Mucosa of descending colon (tissue), 3 donors: ENCODE data around the gene ATP1A4. TPM values are rescaled to one million over a fixed set of nuclear protein-coding genes. Genes with fewer than 3 reads are reported as not detected.

Source experiments
- ATAC-seq: fragments of 200-7000 bp; cut with Tn5 transposase; one replicate; pipeline ENCODE4 v1.9.1; 2020; ENCODE audit warnings: mild to moderate bottlenecking, moderate library complexity
- DNase-seq, 3 donors: peaks; one replicate each; pipeline ENCODE4 v3.0.0-alpha.2; 2020
- H3K36me3 ChIP-seq: fragments of 200-600 bp; one replicate; pipeline ENCODE4 v1.8.0; 2021; ENCODE audit warnings: low read depth, mild to moderate bottlenecking
- H3K4me1 ChIP-seq: fragments of 200-600 bp; one replicate; pipeline ENCODE4 v1.8.0; 2021; ENCODE audit warnings: low read depth, mild to moderate bottlenecking
- H3K4me3 ChIP-seq: fragments of 200-600 bp; one replicate; pipeline ENCODE4 v1.8.0; 2021; ENCODE audit warnings: mild to moderate bottlenecking
- H3K9me3 ChIP-seq: fragments of 200-600 bp; one replicate; pipeline ENCODE4 v1.8.0; 2021; ENCODE audit warnings: mild to moderate bottlenecking
- CTCF ChIP-seq: fragments of 200-600 bp; IDR thresholded peaks from one replicate; pipeline ENCODE4 v1.8.0; 2022; ENCODE audit warnings: antibody characterized with exemption, mild to moderate bottlenecking
- intact Hi-C, 2 donors: fragments of 100-400 bp; cut with DNase I in 1 of 2; cut with micrococcal nuclease in 1 of 2; formaldehyde crosslinking; loops; one replicate each; pipeline versions ENCODE4 v1.11.0 to v1.11.1; 2022; cut with DNase I, micrococcal nuclease
- total RNA-seq, 3 donors: library from RNA; stranded (reverse); fragmentation: NEBNext Ultra II Directional in 2 of 3; extraction: Animal tissue kit (Norgen Biotek cat#: 25700) in 2 of 3; gene quantifications; one replicate each; pipeline versions ENCODE4 v1.2.1 to v1.2.4, GENCODE V29; 2021 to 2023
- donor health status: DM: no; HTN: no; CAD: no; lungs with moderate emphysema.
- donor health status: DM: no; HTN: no; CAD: no.
- donor health status: DM: no; HTN: yes; CAD: no.

The ATP1A4 gene
- total RNA-seq, 3 donors from 2014 or later = 0.16 TPM; not detected in 2

GRCh38 chr1:160158534-160158933 is 7.1 kb downstream of the ATP1A4 start:
- ATAC-seq (no peak), DNase-seq (no peak)
- TF ChIP-seq CTCF = no peak
- intact Hi-C loops = no loop called here
- Histone ChIP-seq H3K4me3 (no peak overlapping the region), H3K9me3 (no peaks in the 10 kb centered on the region), H3K4me1 (no peaks in the 10 kb centered on the region), H3K36me3 (no peaks in the 10 kb centered on the region)

GRCh38 chr1:160159846-160160245 is 8.4 kb downstream of the ATP1A4 start:
- DNase-seq = no peak

GRCh38 chr1:160161965-160162705 is 10.7 kb downstream of the ATP1A4 start:
- TF ChIP-seq CTCF = no peak
- Histone ChIP-seq H3K36me3 (no peaks in the 10 kb centered on the region), H3K4me3 (no peak overlapping the region), H3K9me3 (no peaks in the 10 kb centered on the region), H3K4me1 (no peaks in the 10 kb centered on the region)
- no peak for DNase-seq
- no peak for ATAC-seq
- intact Hi-C loops = no loop called here

More at GRCh38 chr1:160159846-160160245, 8.4 kb downstream of the ATP1A4 start:
- Histone ChIP-seq H3K4me3 (no peak overlapping the region), H3K4me1 (no peaks in the 10 kb centered on the region), H3K36me3 (no peaks in the 10 kb centered on the region), H3K9me3 (no peaks in the 10 kb centered on the region)
- intact Hi-C loops = no loop called here
- TF ChIP-seq CTCF = no peak
- no peak for ATAC-seq

GRCh38 chr1:160162931-160163330 is 11.5 kb downstream of the ATP1A4 start:
- intact Hi-C loops = no loop called here
- Histone ChIP-seq H3K4me1 (no peaks in the 10 kb centered on the region), H3K36me3 (no peaks in the 10 kb centered on the region), H3K4me3 (no peak overlapping the region), H3K9me3 (no peaks in the 10 kb centered on the region)
- ATAC-seq = no peak
- DNase-seq = no peak
- TF ChIP-seq CTCF = no peak

- H3K36me3 ChIP-seq = no peaks in the 10 kb centered on the region
- H3K4me3 ChIP-seq = no peak overlapping the region
- DNase-seq (no peak), ATAC-seq (no peak)
- H3K4me1 ChIP-seq = no peaks in the 10 kb centered on the region
- no peak for TF ChIP-seq CTCF
- no peaks in the 10 kb centered on the region for H3K9me3 ChIP-seq
- intact Hi-C loops = no loop called here
These were observed 12.2 kb downstream of the ATP1A4 start for GRCh38 chr1:160163615-160164014.
